ENCODE measurements around the gene KDM4C.

DNA sequence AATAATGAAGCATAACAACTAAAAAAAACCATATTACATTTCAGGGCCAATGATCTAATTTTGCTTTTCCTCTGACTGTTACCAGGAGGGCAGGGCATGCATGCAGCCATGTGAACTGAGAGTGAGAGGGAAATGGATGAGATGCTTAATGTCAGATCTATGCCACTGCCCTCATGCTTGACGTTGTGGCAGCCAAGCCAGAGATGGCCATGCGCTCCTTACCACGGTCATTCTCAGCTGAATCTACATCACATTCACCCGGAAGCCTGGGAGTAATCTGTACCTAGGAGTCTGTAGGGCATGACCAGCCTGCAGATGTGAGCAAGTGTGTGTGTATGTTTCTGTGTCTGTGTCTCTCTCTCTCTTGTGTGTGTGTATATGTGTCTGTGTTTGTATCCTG lies 183.7 kb downstream of the KDM4C start:
- TF ChIP-seq, protein P1, sequence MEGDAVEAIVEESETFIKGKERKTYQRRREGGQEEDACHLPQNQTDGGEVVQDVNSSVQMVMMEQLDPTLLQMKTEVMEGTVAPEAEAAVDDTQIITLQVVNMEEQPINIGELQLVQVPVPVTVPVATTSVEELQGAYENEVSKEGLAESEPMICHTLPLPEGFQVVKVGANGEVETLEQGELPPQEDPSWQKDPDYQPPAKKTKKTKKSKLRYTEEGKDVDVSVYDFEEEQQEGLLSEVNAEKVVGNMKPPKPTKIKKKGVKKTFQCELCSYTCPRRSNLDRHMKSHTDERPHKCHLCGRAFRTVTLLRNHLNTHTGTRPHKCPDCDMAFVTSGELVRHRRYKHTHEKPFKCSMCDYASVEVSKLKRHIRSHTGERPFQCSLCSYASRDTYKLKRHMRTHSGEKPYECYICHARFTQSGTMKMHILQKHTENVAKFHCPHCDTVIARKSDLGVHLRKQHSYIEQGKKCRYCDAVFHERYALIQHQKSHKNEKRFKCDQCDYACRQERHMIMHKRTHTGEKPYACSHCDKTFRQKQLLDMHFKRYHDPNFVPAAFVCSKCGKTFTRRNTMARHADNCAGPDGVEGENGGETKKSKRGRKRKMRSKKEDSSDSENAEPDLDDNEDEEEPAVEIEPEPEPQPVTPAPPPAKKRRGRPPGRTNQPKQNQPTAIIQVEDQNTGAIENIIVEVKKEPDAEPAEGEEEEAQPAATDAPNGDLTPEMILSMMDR (conservative IDR thresholded peaks at IDR 0.05; ENCODE audit: low read depth, low read length), result no peak
- TF ChIP-seq EZH2 (IDR thresholded peaks at IDR 0.05; ENCODE audit: borderline replicate concordance, low read depth, low read length, poor library complexity, severe bottlenecking), result no peak
